HEK293 (cell line): Measurements from ENCODE around the gene EIF2S3.

Source experiments
- CTCF ChIA-PET: fragments of 350-600 bp; formaldehyde crosslinking; extraction: SDS; loops from one replicate; lab custom pipeline; 2021; ENCODE audit warnings: antibody characterized with exemption; lab: Yijun Ruan, JAX
- POLR2A ChIA-PET: fragments of 300-600 bp; formaldehyde crosslinking; extraction: SDS; loops from one replicate; lab custom pipeline; 2020; ENCODE audit warnings: antibody characterized with exemption, inconsistent platforms; lab: Yijun Ruan, JAX
- H3K27ac ChIP-seq: fragments of 200-500 bp; sonication (Bioruptor generic); 2 replicates; pipeline ENCODE4 v1.5.1; 2014; ENCODE audit warnings: low read depth, low read length, control low read depth, inconsistent platforms; ENCODE audit errors: extremely low read depth
- H3K36me3 ChIP-seq, 2 experiments: fragments of 200-500 bp in 1 of 2; sonication (Bioruptor generic) in 1 of 2; 1 replicate in 1 of 2; 2 replicates in 1 of 2; pipeline ENCODE4 v1.5.1; 2014 to 2017; ENCODE audit warnings: inconsistent platforms in 2 of 2, low read length in 2 of 2; ENCODE audit not compliant: control insufficient read depth in 2 of 2, insufficient read depth in 1 of 2
- H3K4me1 ChIP-seq: fragments of 200-500 bp; sonication (Bioruptor generic); 2 replicates; pipeline ENCODE4 v1.5.1; 2014; ENCODE audit warnings: mild to moderate bottlenecking, low read length, inconsistent platforms; ENCODE audit not compliant: control insufficient read depth, insufficient read depth
- H3K4me3 ChIP-seq: 2 replicates; pipeline ENCODE4 v1.5.1; 2011; ENCODE audit warnings: low read depth, mild to moderate bottlenecking, control low read depth, low read length, moderate library complexity
- H3K9me3 ChIP-seq: fragments of 200-500 bp; sonication (Bioruptor generic); 2 replicates; pipeline ENCODE4 v1.5.1; 2014; ENCODE audit warnings: low read depth, low read length, inconsistent platforms; ENCODE audit not compliant: control insufficient read depth, insufficient read depth
- GLIS1 ChIP-seq: fragments of 450-650 bp; formaldehyde crosslinking; IDR thresholded peaks from 2 replicates; pipeline ENCODE4 v1.5.1; 2016; ENCODE audit warnings: missing biosample characterization, missing genetic modification characterization
- IKZF3 ChIP-seq: fragments of 450-650 bp; IDR thresholded peaks from 2 replicates; pipeline ENCODE4 v1.5.0; 2018; ENCODE audit warnings: missing biosample characterization, mild to moderate bottlenecking, missing genetic modification characterization, moderate library complexity
- KLF1 ChIP-seq: fragments of 450-650 bp; formaldehyde crosslinking; IDR thresholded peaks from 2 replicates; pipeline ENCODE4 v1.5.1; 2016; ENCODE audit warnings: missing biosample characterization, missing genetic modification characterization
- KLF10 ChIP-seq: fragments of 450-650 bp; IDR thresholded peaks from 2 replicates; pipeline ENCODE4 v1.5.1; 2018; ENCODE audit warnings: missing biosample characterization, mild to moderate bottlenecking, missing genetic modification characterization
- KLF8 ChIP-seq: fragments of 450-650 bp; formaldehyde crosslinking; IDR thresholded peaks from 2 replicates; pipeline ENCODE4 v1.5.1; 2016; ENCODE audit warnings: missing biosample characterization, missing genetic modification characterization
- KLF9 ChIP-seq: fragments of 450-650 bp; formaldehyde crosslinking; IDR thresholded peaks from 2 replicates; pipeline ENCODE4 v1.5.1; 2016; ENCODE audit warnings: missing biosample characterization, missing genetic modification characterization, low read depth
- SP2 ChIP-seq: fragments of 450-650 bp; formaldehyde crosslinking; IDR thresholded peaks from 2 replicates; pipeline ENCODE4 v1.5.1; 2016; ENCODE audit warnings: missing biosample characterization, missing genetic modification characterization
- YY1 ChIP-seq: fragments of 450-650 bp; formaldehyde crosslinking; IDR thresholded peaks from 2 replicates; pipeline ENCODE4 v1.5.1; 2018; ENCODE audit warnings: missing biosample characterization, missing genetic modification characterization
- ZBTB8A ChIP-seq: fragments of 450-650 bp; formaldehyde crosslinking; IDR thresholded peaks from 2 replicates; pipeline ENCODE4 v1.5.1; 2016; ENCODE audit warnings: missing biosample characterization, missing genetic modification characterization
- ZFHX2 ChIP-seq: fragments of 450-650 bp; formaldehyde crosslinking; conservative IDR thresholded peaks from 2 replicates; pipeline ENCODE4 v1.5.1; 2016; ENCODE audit warnings: missing biosample characterization, missing genetic modification characterization
- ZNF121 ChIP-seq: fragments of 450-650 bp; formaldehyde crosslinking; IDR thresholded peaks from 2 replicates; pipeline ENCODE4 v1.5.1; 2016; ENCODE audit warnings: missing biosample characterization, missing genetic modification characterization
- ZNF19 ChIP-seq: fragments of 450-650 bp; formaldehyde crosslinking; IDR thresholded peaks from 2 replicates; pipeline ENCODE4; 2016; ENCODE audit warnings: missing biosample characterization, missing genetic modification characterization, low read depth
- ZNF423 ChIP-seq: fragments of 450-650 bp; formaldehyde crosslinking; IDR thresholded peaks from 2 replicates; pipeline ENCODE4 v1.5.1; 2016; ENCODE audit warnings: missing biosample characterization, missing genetic modification characterization
- ZNF426 ChIP-seq: fragments of 450-650 bp; formaldehyde crosslinking; IDR thresholded peaks from 2 replicates; pipeline ENCODE4 v1.5.1; 2017; ENCODE audit warnings: missing biosample characterization, missing genetic modification characterization, mild to moderate bottlenecking, inconsistent platforms, moderate library complexity
- ZNF514 ChIP-seq: fragments of 450-650 bp; formaldehyde crosslinking; IDR thresholded peaks from 2 replicates; pipeline ENCODE4 v1.5.1; 2016; ENCODE audit warnings: missing biosample characterization, missing genetic modification characterization
- ZNF585B ChIP-seq: fragments of 450-650 bp; formaldehyde crosslinking; IDR thresholded peaks from 2 replicates; pipeline ENCODE4 v1.5.1; 2016; ENCODE audit warnings: missing biosample characterization, missing genetic modification characterization
- ZNF624 ChIP-seq: fragments of 450-650 bp; formaldehyde crosslinking; IDR thresholded peaks from 2 replicates; pipeline ENCODE4 v1.5.1; 2017; ENCODE audit warnings: missing biosample characterization, missing genetic modification characterization
- ZNF629 ChIP-seq: fragments of 450-650 bp; formaldehyde crosslinking; IDR thresholded peaks from 2 replicates; pipeline ENCODE4 v1.5.1; 2017; ENCODE audit warnings: missing biosample characterization, missing genetic modification characterization
- ZNF658 ChIP-seq: fragments of 450-650 bp; formaldehyde crosslinking; IDR thresholded peaks from 2 replicates; pipeline ENCODE4; 2016; ENCODE audit warnings: missing biosample characterization, missing genetic modification characterization
- ZNF660 ChIP-seq: fragments of 450-650 bp; IDR thresholded peaks from 2 replicates; pipeline ENCODE4 v1.5.1; 2018; ENCODE audit warnings: missing biosample characterization, mild to moderate bottlenecking, missing genetic modification characterization
- ZNF707 ChIP-seq: fragments of 450-650 bp; formaldehyde crosslinking; IDR thresholded peaks from 2 replicates; pipeline ENCODE4 v1.5.1; 2016; ENCODE audit warnings: missing biosample characterization, missing genetic modification characterization
- ZSCAN30 ChIP-seq: fragments of 450-650 bp; IDR thresholded peaks from 2 replicates; pipeline ENCODE4 v1.5.1; 2018; ENCODE audit warnings: missing biosample characterization, mild to moderate bottlenecking, missing genetic modification characterization, moderate library complexity
- ZXDB ChIP-seq: fragments of 450-650 bp; formaldehyde crosslinking; IDR thresholded peaks from 2 replicates; pipeline ENCODE4 v1.5.1; 2016; ENCODE audit warnings: missing biosample characterization, missing genetic modification characterization
- TF ChIP-seq, protein P1 (sequence below): fragments of 450-650 bp; formaldehyde crosslinking; IDR thresholded peaks from 2 replicates; pipeline ENCODE4 v1.5.1; 2016; ENCODE audit warnings: missing biosample characterization, missing genetic modification characterization
- TF ChIP-seq, protein P2 (sequence below): fragments of 450-650 bp; formaldehyde crosslinking; IDR thresholded peaks from 2 replicates; pipeline ENCODE4 v1.5.1; 2016; ENCODE audit warnings: missing biosample characterization, missing genetic modification characterization
- TF ChIP-seq, protein P3 (sequence below): sonication (generic); formaldehyde crosslinking; IDR thresholded peaks from 2 replicates; pipeline ENCODE4 v1.8.1; 2022; ENCODE audit warnings: mild to moderate bottlenecking, moderate library complexity, missing genetic modification reagents
- TF ChIP-seq, protein P4 (sequence below): fragments of 450-650 bp; formaldehyde crosslinking; IDR thresholded peaks from 2 replicates; pipeline ENCODE4 v1.5.1; 2017; ENCODE audit warnings: missing biosample characterization, missing genetic modification characterization
- TF ChIP-seq, protein P5 (sequence below): fragments of 450-650 bp; formaldehyde crosslinking; IDR thresholded peaks from 2 replicates; pipeline ENCODE4 v1.5.1; 2016; ENCODE audit warnings: missing biosample characterization, missing genetic modification characterization
- TF ChIP-seq, protein P6 (sequence below): fragments of 450-650 bp; formaldehyde crosslinking; optimal IDR thresholded peaks from 2 replicates; pipeline ENCODE3; 2016; ENCODE audit warnings: missing biosample characterization, mild to moderate bottlenecking, missing genetic modification characterization

The EIF2S3 gene

DNA sequence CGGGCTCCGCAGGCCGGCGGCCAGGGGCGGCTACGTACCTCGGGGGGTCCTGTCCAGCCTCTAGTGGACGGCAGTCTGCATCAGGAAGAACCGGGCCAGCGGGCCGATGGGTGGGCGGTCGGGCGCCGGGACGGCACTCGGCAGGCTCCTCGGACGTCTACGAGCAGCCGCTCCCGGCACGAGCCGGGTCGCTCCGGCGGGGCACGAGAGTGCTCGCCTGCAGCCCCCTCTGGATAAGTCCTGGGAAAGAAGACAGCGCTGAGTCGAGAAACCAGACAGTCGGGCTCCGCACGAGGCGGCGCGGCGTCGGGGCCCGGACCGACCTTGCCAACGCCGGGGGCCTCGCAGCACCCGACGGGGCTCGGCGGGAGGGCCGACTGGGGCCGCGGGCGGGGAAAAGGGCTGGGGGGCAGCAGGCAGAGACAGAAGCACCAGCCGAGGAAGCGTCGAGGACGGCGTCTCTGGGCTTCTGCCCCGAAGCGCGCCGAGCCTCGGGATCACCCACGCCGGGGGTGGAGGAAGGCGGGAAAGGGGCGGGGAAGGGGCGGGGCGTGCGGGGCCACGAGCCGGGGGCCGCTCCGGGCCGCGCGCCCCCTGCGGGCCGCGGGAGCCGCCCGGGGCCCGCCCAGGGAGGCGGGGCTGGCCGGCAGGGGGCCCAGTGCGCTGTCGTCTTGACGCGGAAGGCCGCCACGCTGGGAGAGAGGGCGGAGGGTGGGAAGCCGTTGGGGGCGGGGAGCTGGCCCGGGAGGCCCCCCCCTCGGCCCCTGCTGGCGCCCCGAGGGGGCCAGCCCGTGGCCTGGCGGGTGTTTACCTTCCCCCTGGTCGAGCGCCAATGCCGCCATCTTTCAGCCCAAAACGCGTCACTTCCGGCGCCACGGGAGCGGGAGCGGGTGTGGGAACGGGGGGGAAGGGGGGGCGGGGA is 29.7 kb upstream of the EIF2S3 start:
- no peaks in the 10 kb centered on the region for H3K9me3 ChIP-seq
- ChIA-PET POLR2A (interaction anchor here (0.6 to 4.1 kb wide), 13 partner anchors 10 to 283 kb away, joined by 3 to 66 read pairs (median 4); partner anchors contain the start of genes APOO, CXorf58, EIF2S3 and SAT1), CTCF (interaction anchor here (0.6 to 2.1 kb wide), 4 partner anchors 16 to 603 kb away, joined by 4 to 18 read pairs (median 4); partner anchors contain the start of gene EIF2S3)
- peak overlapping the region; percentile 96 for H3K27ac ChIP-seq
- peaks cover 13 to 23% of the 10 kb centered on the region in 2 experiments; a peak in 2 of 3 replicates for H3K36me3 ChIP-seq
- peak overlapping the region; percentile 75 for H3K4me3 ChIP-seq
- no peaks in the 10 kb centered on the region for H3K4me1 ChIP-seq
- TF ChIP-seq ZNF629 = no peak
- TF ChIP-seq, protein P1, sequence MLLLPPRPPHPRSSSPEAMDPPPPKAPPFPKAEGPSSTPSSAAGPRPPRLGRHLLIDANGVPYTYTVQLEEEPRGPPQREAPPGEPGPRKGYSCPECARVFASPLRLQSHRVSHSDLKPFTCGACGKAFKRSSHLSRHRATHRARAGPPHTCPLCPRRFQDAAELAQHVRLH (tag by site-specific recombination) = no peak
- no peak for TF ChIP-seq ZNF585B (tag by site-specific recombination)
- peak; percentile 70 for TF ChIP-seq ZNF121 (tag by site-specific recombination)
- TF ChIP-seq ZNF658 (tag by site-specific recombination) = no peak
- TF ChIP-seq GLIS1 (tag by site-specific recombination) = peak; percentile 91
- TF ChIP-seq KLF9 (tag by site-specific recombination) = peak; percentile 37; the same call in 1 of the 2 replicates
- no peak for TF ChIP-seq ZNF514
- TF ChIP-seq, protein P2, sequence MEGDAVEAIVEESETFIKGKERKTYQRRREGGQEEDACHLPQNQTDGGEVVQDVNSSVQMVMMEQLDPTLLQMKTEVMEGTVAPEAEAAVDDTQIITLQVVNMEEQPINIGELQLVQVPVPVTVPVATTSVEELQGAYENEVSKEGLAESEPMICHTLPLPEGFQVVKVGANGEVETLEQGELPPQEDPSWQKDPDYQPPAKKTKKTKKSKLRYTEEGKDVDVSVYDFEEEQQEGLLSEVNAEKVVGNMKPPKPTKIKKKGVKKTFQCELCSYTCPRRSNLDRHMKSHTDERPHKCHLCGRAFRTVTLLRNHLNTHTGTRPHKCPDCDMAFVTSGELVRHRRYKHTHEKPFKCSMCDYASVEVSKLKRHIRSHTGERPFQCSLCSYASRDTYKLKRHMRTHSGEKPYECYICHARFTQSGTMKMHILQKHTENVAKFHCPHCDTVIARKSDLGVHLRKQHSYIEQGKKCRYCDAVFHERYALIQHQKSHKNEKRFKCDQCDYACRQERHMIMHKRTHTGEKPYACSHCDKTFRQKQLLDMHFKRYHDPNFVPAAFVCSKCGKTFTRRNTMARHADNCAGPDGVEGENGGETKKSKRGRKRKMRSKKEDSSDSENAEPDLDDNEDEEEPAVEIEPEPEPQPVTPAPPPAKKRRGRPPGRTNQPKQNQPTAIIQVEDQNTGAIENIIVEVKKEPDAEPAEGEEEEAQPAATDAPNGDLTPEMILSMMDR (tag by site-specific recombination) = 0 out of 2 replicates have a peak, but pooled peaks have one; percentile 10
- 0 out of 2 replicates have a peak, but pooled peaks have one; percentile 13 for TF ChIP-seq KLF8 (tag by site-specific recombination)
- peak; percentile 78 for TF ChIP-seq KLF10
- peak; percentile 40; the same call in 1 of the 2 replicates for TF ChIP-seq SP2
- TF ChIP-seq ZNF660 (tag by site-specific recombination) = peak; percentile 86
- TF ChIP-seq ZNF707 (tag by site-specific recombination) = no peak
- peak; percentile 90 for TF ChIP-seq ZXDB (tag by site-specific recombination)
- peak; percentile 75 for TF ChIP-seq IKZF3 (tag by site-specific recombination)
- TF ChIP-seq, protein P3, sequence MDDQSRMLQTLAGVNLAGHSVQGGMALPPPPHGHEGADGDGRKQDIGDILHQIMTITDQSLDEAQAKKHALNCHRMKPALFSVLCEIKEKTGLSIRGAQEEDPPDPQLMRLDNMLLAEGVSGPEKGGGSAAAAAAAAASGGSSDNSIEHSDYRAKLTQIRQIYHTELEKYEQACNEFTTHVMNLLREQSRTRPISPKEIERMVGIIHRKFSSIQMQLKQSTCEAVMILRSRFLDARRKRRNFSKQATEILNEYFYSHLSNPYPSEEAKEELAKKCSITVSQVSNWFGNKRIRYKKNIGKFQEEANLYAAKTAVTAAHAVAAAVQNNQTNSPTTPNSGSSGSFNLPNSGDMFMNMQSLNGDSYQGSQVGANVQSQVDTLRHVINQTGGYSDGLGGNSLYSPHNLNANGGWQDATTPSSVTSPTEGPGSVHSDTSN = no peak
- TF ChIP-seq, protein P4, sequence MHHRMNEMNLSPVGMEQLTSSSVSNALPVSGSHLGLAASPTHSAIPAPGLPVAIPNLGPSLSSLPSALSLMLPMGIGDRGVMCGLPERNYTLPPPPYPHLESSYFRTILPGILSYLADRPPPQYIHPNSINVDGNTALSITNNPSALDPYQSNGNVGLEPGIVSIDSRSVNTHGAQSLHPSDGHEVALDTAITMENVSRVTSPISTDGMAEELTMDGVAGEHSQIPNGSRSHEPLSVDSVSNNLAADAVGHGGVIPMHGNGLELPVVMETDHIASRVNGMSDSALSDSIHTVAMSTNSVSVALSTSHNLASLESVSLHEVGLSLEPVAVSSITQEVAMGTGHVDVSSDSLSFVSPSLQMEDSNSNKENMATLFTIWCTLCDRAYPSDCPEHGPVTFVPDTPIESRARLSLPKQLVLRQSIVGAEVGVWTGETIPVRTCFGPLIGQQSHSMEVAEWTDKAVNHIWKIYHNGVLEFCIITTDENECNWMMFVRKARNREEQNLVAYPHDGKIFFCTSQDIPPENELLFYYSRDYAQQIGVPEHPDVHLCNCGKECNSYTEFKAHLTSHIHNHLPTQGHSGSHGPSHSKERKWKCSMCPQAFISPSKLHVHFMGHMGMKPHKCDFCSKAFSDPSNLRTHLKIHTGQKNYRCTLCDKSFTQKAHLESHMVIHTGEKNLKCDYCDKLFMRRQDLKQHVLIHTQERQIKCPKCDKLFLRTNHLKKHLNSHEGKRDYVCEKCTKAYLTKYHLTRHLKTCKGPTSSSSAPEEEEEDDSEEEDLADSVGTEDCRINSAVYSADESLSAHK (tag by site-specific recombination) = 0 out of 2 replicates have a peak, but pooled peaks have one; percentile 13
- TF ChIP-seq YY1 (tag by site-specific recombination) = no peak; the same call in 1 of the 2 replicates
- TF ChIP-seq, protein P5, sequence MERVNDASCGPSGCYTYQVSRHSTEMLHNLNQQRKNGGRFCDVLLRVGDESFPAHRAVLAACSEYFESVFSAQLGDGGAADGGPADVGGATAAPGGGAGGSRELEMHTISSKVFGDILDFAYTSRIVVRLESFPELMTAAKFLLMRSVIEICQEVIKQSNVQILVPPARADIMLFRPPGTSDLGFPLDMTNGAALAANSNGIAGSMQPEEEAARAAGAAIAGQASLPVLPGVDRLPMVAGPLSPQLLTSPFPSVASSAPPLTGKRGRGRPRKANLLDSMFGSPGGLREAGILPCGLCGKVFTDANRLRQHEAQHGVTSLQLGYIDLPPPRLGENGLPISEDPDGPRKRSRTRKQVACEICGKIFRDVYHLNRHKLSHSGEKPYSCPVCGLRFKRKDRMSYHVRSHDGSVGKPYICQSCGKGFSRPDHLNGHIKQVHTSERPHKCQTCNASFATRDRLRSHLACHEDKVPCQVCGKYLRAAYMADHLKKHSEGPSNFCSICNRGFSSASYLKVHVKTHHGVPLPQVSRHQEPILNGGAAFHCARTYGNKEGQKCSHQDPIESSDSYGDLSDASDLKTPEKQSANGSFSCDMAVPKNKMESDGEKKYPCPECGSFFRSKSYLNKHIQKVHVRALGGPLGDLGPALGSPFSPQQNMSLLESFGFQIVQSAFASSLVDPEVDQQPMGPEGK (tag by site-specific recombination) = peak; percentile 90
- no peak for TF ChIP-seq ZNF19 (tag by site-specific recombination)
- peak; percentile 62; the same call in 1 of the 2 replicates for TF ChIP-seq ZNF423 (tag by site-specific recombination)
- TF ChIP-seq KLF1 (tag by site-specific recombination) = peak; percentile 43; the same call in 1 of the 2 replicates
- TF ChIP-seq, protein P6, sequence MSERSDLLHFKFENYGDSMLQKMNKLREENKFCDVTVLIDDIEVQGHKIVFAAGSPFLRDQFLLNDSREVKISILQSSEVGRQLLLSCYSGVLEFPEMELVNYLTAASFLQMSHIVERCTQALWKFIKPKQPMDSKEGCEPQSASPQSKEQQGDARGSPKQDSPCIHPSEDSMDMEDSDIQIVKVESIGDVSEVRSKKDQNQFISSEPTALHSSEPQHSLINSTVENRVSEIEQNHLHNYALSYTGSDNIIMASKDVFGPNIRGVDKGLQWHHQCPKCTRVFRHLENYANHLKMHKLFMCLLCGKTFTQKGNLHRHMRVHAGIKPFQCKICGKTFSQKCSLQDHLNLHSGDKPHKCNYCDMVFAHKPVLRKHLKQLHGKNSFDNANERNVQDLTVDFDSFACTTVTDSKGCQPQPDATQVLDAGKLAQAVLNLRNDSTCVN (tag by site-specific recombination) = peak; percentile 70
- TF ChIP-seq ZNF624 (tag by site-specific recombination) = no peak
- TF ChIP-seq ZBTB8A = peak; percentile 85
- TF ChIP-seq ZFHX2 (tag by site-specific recombination) = peak; percentile 55
- peak; percentile 93 for TF ChIP-seq ZSCAN30 (tag by site-specific recombination)
- TF ChIP-seq ZNF426 = no peak
